ENCODE results near the gene IFI27.

- no peak for TF ChIP-seq CTCF (IDR thresholded peaks at IDR 0.05)
- no peak for TF ChIP-seq POLR2A (IDR thresholded peaks at IDR 0.05)
These were observed 22.6 kb upstream of the IFI27 start for GRCh38 chr14:94087891-94088290.

Measured in testis (tissue), 2 donors.